Measurements from ENCODE around the gene KCNG2.

The KCNG2 gene

GRCh38 chr18:79940814-79941472, 143.2 kb downstream of the KCNG2 start:
- DNase-seq (ENCODE audit: low spot score) = no peak

- no peak for DNase-seq (ENCODE audit: low spot score)
Observed at GRCh38 chr18:79941473-79942119, 143.9 kb downstream of the KCNG2 start.

GRCh38 chr18:79942211-79942610, 144.5 kb downstream of the KCNG2 start:
- DNase-seq (ENCODE audit: low spot score) = no peak

GRCh38 chr18:79942786-79943607, 145.3 kb downstream of the KCNG2 start:
- no peak for DNase-seq (ENCODE audit: low spot score)

- DNase-seq (ENCODE audit: low spot score) = no peak
Observed at GRCh38 chr18:79943608-79944125, 145.9 kb downstream of the KCNG2 start.

- DNase-seq (ENCODE audit: low spot score) = no peak
Observed at GRCh38 chr18:79944126-79944731, 146.5 kb downstream of the KCNG2 start.

GRCh38 chr18:79944746-79945117, 147.0 kb downstream of the KCNG2 start:
- DNase-seq (ENCODE audit: low spot score) = no peak

GRCh38 chr18:79945118-79946042, 147.6 kb downstream of the KCNG2 start:
- no peak for DNase-seq (ENCODE audit: low spot score)

GRCh38 chr18:79947054-79947755, 149.5 kb downstream of the KCNG2 start:
- DNase-seq (ENCODE audit: low spot score) = no peak

- no peak for DNase-seq (ENCODE audit: low spot score)
Observed at GRCh38 chr18:79947881-79948610, 150.3 kb downstream of the KCNG2 start.

GRCh38 chr18:79948719-79949411, 151.1 kb downstream of the KCNG2 start:
- no peak for DNase-seq (ENCODE audit: low spot score)

Measured in RKO (cell line).